Gastrocnemius medialis (tissue), 4 donors: Measurements from ENCODE around the gene PLCD1. TPM values are rescaled to one million over a fixed set of nuclear protein-coding genes. Genes with fewer than 3 reads are reported as not detected.

Experiments used
- ATAC-seq, 2 donors: fragments of 150-250 bp; one replicate each; pipeline ENCODE4 v1.9.1; 2016
- DNase-seq, 2 donors: peaks; one replicate each; pipeline ENCODE4 v3.0.0-alpha.2; 2019
- H3K27ac ChIP-seq, 4 donors: fragments of 200-600 bp; sonication (generic); 1 replicate in 1 of 4; 2 replicates in 3 of 4; pipeline ENCODE4 v1.5.1; 2016 to 2018; ENCODE audit warnings: mild to moderate bottlenecking in 2 of 4, moderate library complexity in 1 of 4
- H3K27me3 ChIP-seq, 3 donors: fragments of 200-600 bp; sonication (generic) in 2 of 3; 1 replicate in 1 of 3; 2 replicates in 2 of 3; pipeline versions ENCODE4 v1.5.1 to v1.6.0; 2016 to 2019; ENCODE audit warnings: mild to moderate bottlenecking in 1 of 3, moderate library complexity in 1 of 3
- H3K36me3 ChIP-seq, 2 donors: fragments of 200-600 bp; sonication (generic) in 1 of 2; one replicate each; pipeline ENCODE4 v1.5.1; 2017 to 2018
- H3K4me1 ChIP-seq, 2 donors: fragments of 200-600 bp; sonication (generic) in 1 of 2; one replicate each; pipeline ENCODE4 v1.5.1; 2016 to 2017; ENCODE audit warnings: mild to moderate bottlenecking in 2 of 2
- H3K4me3 ChIP-seq, 4 donors: fragments of 200-600 bp; sonication (generic) in 3 of 4; 1 replicate in 1 of 4; 2 replicates in 3 of 4; pipeline ENCODE4 v1.5.1; 2016 to 2019; ENCODE audit warnings: mild to moderate bottlenecking in 2 of 4
- H3K9me3 ChIP-seq, 3 donors: fragments of 200-600 bp; sonication (generic) in 2 of 3; 1 replicate in 1 of 3; 2 replicates in 2 of 3; pipeline ENCODE4 v1.5.1; 2016 to 2019
- CTCF ChIP-seq, 5 experiments: fragments of 450-650 bp in 3 of 5; fragments of 200-600 bp in 2 of 5; sonication (generic) in 2 of 5; IDR thresholded peaks in 4 of 5; conservative IDR thresholded peaks in 1 of 5; 1 replicate in 4 of 5; 2 replicates in 1 of 5; pipeline ENCODE4 v1.5.1; 2016 to 2019; ENCODE audit warnings: antibody characterized with exemption in 5 of 5, mild to moderate bottlenecking in 3 of 5, moderate library complexity in 3 of 5
- POLR2A ChIP-seq, 2 donors: fragments of 450-650 bp; IDR thresholded peaks; one replicate each; pipeline ENCODE4 v1.6.1; 2017; ENCODE audit warnings: antibody characterized with exemption in 2 of 2, mild to moderate bottlenecking in 2 of 2, moderate library complexity in 2 of 2
- in situ Hi-C, 4 donors: fragments of 200-750 bp; cut with MboI; loops; one replicate each; pipeline versions ENCODE4 v1.15.0 to v1.8.0; 2017; ENCODE audit warnings: low sequenced_read_pairs in 4 of 4
- intact Hi-C: fragments of 100-400 bp; cut with DNase I; formaldehyde crosslinking; loops from one replicate; pipeline ENCODE4 v1.15.1; 2023; ENCODE audit warnings: low total_unique reads
- total RNA-seq, 4 donors: library from RNA; depleted of rRNA; stranded (reverse); fragments of >200 nt; gene quantifications; one replicate each; pipeline versions ENCODE4 v1.1.0 to v1.2.3, GENCODE V29; 2016

PLCD1 gene
- total RNA-seq, 4 donors from 2014 or later: 2.4 to 6.2 (median 4.7) TPM

- TF ChIP-seq CTCF (IDR thresholded peaks at IDR 0.05 in 4 of 5, conservative IDR thresholded peaks at IDR 0.05 in 1 of 5): no peak
- no peak for TF ChIP-seq POLR2A (IDR thresholded peaks at IDR 0.05)
Measured at GRCh38 chr3:37984051-37984450, 45.4 kb downstream of the PLCD1 start.

GRCh38 chr3:37982331-37982730 is 47.1 kb downstream of the PLCD1 start:
- Histone ChIP-seq H3K27me3 (no peaks in the 10 kb centered on the region), H3K9me3 (no peaks in the 10 kb centered on the region), H3K4me1 (no peaks in the 10 kb centered on the region), H3K27ac (no peak overlapping the region), H3K4me3 (no peak overlapping the region), H3K36me3 (no peaks in the 10 kb centered on the region)
- intact Hi-C loops (no loop called here), in situ Hi-C loops (no loop called here)
- ATAC-seq (no peak), DNase-seq (no peak)
- TF ChIP-seq CTCF (IDR thresholded peaks at IDR 0.05 in 4 of 5, conservative IDR thresholded peaks at IDR 0.05 in 1 of 5): no peak
- TF ChIP-seq POLR2A (IDR thresholded peaks at IDR 0.05): no peak

More at GRCh38 chr3:37984051-37984450, 45.4 kb downstream of the PLCD1 start:
- DNase-seq (no peak), ATAC-seq (no peak)
- Histone ChIP-seq H3K27me3 (no peaks in the 10 kb centered on the region), H3K9me3 (no peaks in the 10 kb centered on the region), H3K27ac (no peak overlapping the region), H3K4me1 (no peaks in the 10 kb centered on the region), H3K36me3 (no peaks in the 10 kb centered on the region), H3K4me3 (no peak overlapping the region)
- intact Hi-C loops: no loop called here
- in situ Hi-C loops: no loop called here

DNA sequence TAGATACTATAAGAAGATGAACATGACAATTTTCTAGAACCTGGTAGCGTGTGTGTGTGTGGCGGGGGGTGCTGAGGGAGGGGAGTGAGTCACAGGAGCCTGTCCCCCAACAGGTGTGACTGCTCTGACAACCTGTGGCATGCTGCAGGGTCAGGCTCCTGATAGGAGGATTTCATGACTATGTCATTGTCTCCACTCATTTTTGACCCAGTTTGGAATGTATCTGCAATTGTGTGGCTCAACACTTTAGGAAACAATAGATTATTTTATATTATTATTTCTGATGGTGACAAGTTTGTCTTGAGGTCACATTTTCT is 48.1 kb downstream of the PLCD1 start:
- no peaks in the 10 kb centered on the region for H3K27me3 ChIP-seq
- in situ Hi-C loops: no loop called here
- DNase-seq: no peak
- no peak for TF ChIP-seq CTCF (IDR thresholded peaks at IDR 0.05 in 4 of 5, conservative IDR thresholded peaks at IDR 0.05 in 1 of 5)
- TF ChIP-seq POLR2A (IDR thresholded peaks at IDR 0.05): no peak
- no peak for ATAC-seq
- H3K9me3 ChIP-seq: no peaks in the 10 kb centered on the region
- no peaks in the 10 kb centered on the region for H3K36me3 ChIP-seq
- H3K4me3 ChIP-seq: no peak overlapping the region
- intact Hi-C loops: no loop called here
- H3K27ac ChIP-seq: no peak overlapping the region
- H3K4me1 ChIP-seq: no peaks in the 10 kb centered on the region

DNA sequence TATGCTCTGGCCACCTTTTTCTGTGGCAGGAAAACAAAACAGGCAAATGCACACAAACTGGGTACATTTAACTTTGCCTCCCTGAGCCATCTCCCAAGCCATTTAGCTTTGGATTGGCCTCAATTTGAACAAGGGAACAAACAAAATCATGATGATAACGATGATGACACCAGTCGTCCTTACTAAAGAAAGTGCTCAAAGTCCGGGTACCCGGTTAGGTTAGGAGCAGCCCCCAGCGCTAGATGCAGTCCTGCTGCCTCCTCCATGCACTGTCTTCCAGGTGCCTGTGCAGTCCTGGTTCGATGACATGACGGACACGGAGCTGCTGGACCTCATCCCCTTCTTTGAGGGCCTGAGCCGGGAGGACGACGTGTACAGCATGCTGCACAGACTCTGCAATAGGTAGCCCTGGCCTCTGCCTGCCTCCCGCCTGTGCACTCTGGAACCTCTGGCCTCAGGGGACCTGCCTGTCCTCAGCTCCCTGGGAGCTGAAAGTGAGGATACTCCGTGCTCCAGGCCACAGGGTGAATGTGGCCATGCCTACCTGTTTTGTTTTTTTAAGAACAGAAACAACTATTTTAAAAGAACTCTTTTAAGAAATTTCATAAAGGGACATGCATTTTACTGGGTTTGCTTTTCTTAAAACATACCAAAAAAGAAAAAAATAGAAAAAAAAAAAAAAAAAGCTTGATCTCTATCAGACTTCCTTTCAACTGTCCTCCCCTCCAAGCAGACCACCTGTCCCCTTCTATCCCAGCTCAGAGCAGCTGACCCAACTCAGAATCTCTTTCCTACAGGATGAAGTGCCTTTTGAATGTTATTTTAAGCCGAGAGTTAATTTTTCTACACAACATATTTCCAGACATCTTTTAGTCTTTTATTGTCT is 48.7 kb downstream of the PLCD1 start:
- in situ Hi-C loops: no loop called here
- Histone ChIP-seq H3K4me1 (no peaks in the 10 kb centered on the region), H3K4me3 (no peak overlapping the region), H3K27me3 (no peaks in the 10 kb centered on the region), H3K27ac (no peak overlapping the region), H3K36me3 (no peaks in the 10 kb centered on the region), H3K9me3 (no peaks in the 10 kb centered on the region)
- TF ChIP-seq CTCF (IDR thresholded peaks at IDR 0.05 in 4 of 5, conservative IDR thresholded peaks at IDR 0.05 in 1 of 5) (no peak), POLR2A (IDR thresholded peaks at IDR 0.05) (no peak)
- DNase-seq: no peak
- ATAC-seq: no peak
- intact Hi-C loops: no loop called here
